HG02943 (cell line): ENCODE results near the gene TLR5.

ENCODE experiments used
- ATAC-seq: cut with Tn5 transposase; IDR thresholded peaks from one replicate; pipeline ENCODE4 v1.9.1; 2021; ENCODE audit warnings: mild to moderate bottlenecking, low read depth, moderate library complexity; ENCODE audit not compliant: unreplicated experiment

The TLR5 gene

GRCh38 chr1:223152399-223152798 lies 9.4 kb upstream of the TLR5 start:
- ATAC-seq: no peak

GRCh38 chr1:223150443-223150842 lies 7.4 kb upstream of the TLR5 start:
- no peak for ATAC-seq

- no peak for ATAC-seq
Observed at GRCh38 chr1:223147873-223148272, 4.8 kb upstream of the TLR5 start.

GRCh38 chr1:223147409-223147808 lies 4.4 kb upstream of the TLR5 start:
- no peak for ATAC-seq

GRCh38 chr1:223146745-223147144 lies 3.7 kb upstream of the TLR5 start:
- no peak for ATAC-seq

GRCh38 chr1:223144914-223145313 lies 1.9 kb upstream of the TLR5 start:
- ATAC-seq: no peak

- ATAC-seq: no peak
Observed at GRCh38 chr1:223144431-223144830, 1.4 kb upstream of the TLR5 start.

- ATAC-seq: no peak
Observed at GRCh38 chr1:223143537-223144248, 645 bp upstream of the TLR5 start.

GRCh38 chr1:223142269-223142668 lies 779 bp downstream of the TLR5 start:
- no peak for ATAC-seq

GRCh38 chr1:223140611-223141405 lies 2.2 kb downstream of the TLR5 start:
- ATAC-seq: no peak

- no peak for ATAC-seq
Observed at GRCh38 chr1:223137455-223138085, 5.5 kb downstream of the TLR5 start.

GRCh38 chr1:223136086-223136485 lies 7.0 kb downstream of the TLR5 start:
- no peak for ATAC-seq

GRCh38 chr1:223135176-223135942 lies 7.7 kb downstream of the TLR5 start:
- no peak for ATAC-seq

GRCh38 chr1:223133824-223134435 lies 9.1 kb downstream of the TLR5 start:
- ATAC-seq: peak; percentile 84

- no peak for ATAC-seq
Observed at GRCh38 chr1:223133306-223133823, 9.7 kb downstream of the TLR5 start.

- peak; percentile 53 for ATAC-seq
Observed at GRCh38 chr1:223129229-223129901, 13.7 kb downstream of the TLR5 start.

GRCh38 chr1:223126741-223127140 lies 16.3 kb downstream of the TLR5 start:
- ATAC-seq: no peak

GRCh38 chr1:223125766-223126165 lies 17.3 kb downstream of the TLR5 start:
- no peak for ATAC-seq

GRCh38 chr1:223123011-223123610 lies 19.9 kb downstream of the TLR5 start:
- ATAC-seq: no peak
